PC-9 (cell line): ENCODE data around the gene CAPN11. TPM values are rescaled to one million over a fixed set of nuclear protein-coding genes. Genes with fewer than 3 reads are reported as not detected.

Experiments used
- BruUV-seq: library from RNA; stranded (reverse); fragments of 400-500 nt; replicated peaks from 2 replicates; lab custom pipeline; 2021; lab: Mats Ljungman, UMichigan
- CTCF ChIA-PET: fragments of 300-600 bp; sonication (Branson Sonifier 250); formaldehyde crosslinking; loops from one replicate; lab custom pipeline; 2022; ENCODE audit warnings: antibody characterized with exemption; lab: Charles Lee
- POLR2A ChIA-PET: fragments of 300-600 bp; sonication (Branson Sonifier 250); formaldehyde crosslinking; loops from one replicate; lab custom pipeline; 2022; ENCODE audit warnings: antibody characterized with exemption; ENCODE audit not compliant: unreplicated experiment; lab: Charles Lee
- DNase-seq, 2 experiments: peaks; one replicate each; pipeline versions ENCODE4 v3.0.0 to v3.0.0-alpha.2; 2015 to 2022; ENCODE audit warnings: mixed read lengths in 1 of 2
- H2AFZ ChIP-seq: fragments of 200-600 bp; sonication (generic); 2 replicates; pipeline ENCODE4 v1.8.1; 2017; ENCODE audit warnings: antibody characterized with exemption
- H3F3A ChIP-seq: fragments of 200-600 bp; sonication (generic); 2 replicates; pipeline ENCODE4 v1.8.1; 2017; ENCODE audit warnings: antibody characterized with exemption, mild to moderate bottlenecking, low read depth; ENCODE audit not compliant: insufficient read depth
- H3K27ac ChIP-seq: fragments of 200-600 bp; sonication (generic); 2 replicates; pipeline ENCODE4 v1.6.1; 2016; ENCODE audit warnings: mixed run types
- H3K27me3 ChIP-seq: fragments of 200-600 bp; sonication (generic); 2 replicates; pipeline ENCODE4 v1.6.1; 2016; ENCODE audit warnings: low read depth, mixed run types; ENCODE audit not compliant: insufficient read depth
- H3K36me3 ChIP-seq: fragments of 200-600 bp; sonication (generic); 2 replicates; pipeline ENCODE4 v1.6.1; 2016; ENCODE audit warnings: low read depth, mixed run types
- H3K4me1 ChIP-seq: fragments of 200-600 bp; sonication (generic); replicated peaks from 2 replicates; pipeline ENCODE4 v1.6.1; 2016; ENCODE audit warnings: mixed run types; ENCODE audit not compliant: insufficient read depth
- H3K4me2 ChIP-seq: fragments of 200-600 bp; sonication (generic); 2 replicates; pipeline ENCODE4 v1.6.1; 2017; ENCODE audit warnings: mixed run types
- H3K4me3 ChIP-seq: fragments of 200-600 bp; sonication (generic); 2 replicates; pipeline ENCODE4 v1.6.1; 2016; ENCODE audit warnings: mixed run types
- H3K79me2 ChIP-seq: fragments of 200-600 bp; sonication (generic); 2 replicates; pipeline ENCODE4 v1.6.1; 2017; ENCODE audit warnings: low read depth, mixed run types
- H3K9me2 ChIP-seq: fragments of 200-600 bp; sonication (generic); 2 replicates; pipeline ENCODE4 v1.8.1; 2017; ENCODE audit warnings: mild to moderate bottlenecking; ENCODE audit not compliant: insufficient read depth
- H3K9me3 ChIP-seq: fragments of 200-600 bp; sonication (generic); 2 replicates; pipeline ENCODE4 v1.8.1; 2016; ENCODE audit warnings: low read depth; ENCODE audit not compliant: insufficient read depth
- H4K20me1 ChIP-seq: fragments of 200-600 bp; sonication (generic); 2 replicates; pipeline ENCODE4 v1.8.1; 2017; ENCODE audit not compliant: insufficient read depth
- EZH2 ChIP-seq: fragments of 200-600 bp; sonication (generic); IDR thresholded peaks from 2 replicates; pipeline ENCODE4 v1.8.0; 2017; ENCODE audit warnings: antibody characterized with exemption, low read depth
- intact Hi-C: fragments of 100-400 bp; cut with micrococcal nuclease; formaldehyde crosslinking; loops from one replicate; pipeline ENCODE4 v1.10.0; 2022; ENCODE audit not compliant: unreplicated experiment
- total RNA-seq: library from RNA; stranded (reverse); gene quantifications from 2 replicates; pipeline ENCODE4 v1.2.3, GENCODE V29; 2021
- TF ChIP-seq, protein P1 (sequence below): fragments of 200-600 bp; sonication (generic); conservative IDR thresholded peaks from 2 replicates; pipeline ENCODE4 v1.6.1; 2017; ENCODE audit warnings: mixed run types, antibody characterized with exemption, mild to moderate bottlenecking, moderate library complexity

Gene CAPN11
- total RNA-seq, 1 experiment from 2014 or later, result not detected

DNA sequence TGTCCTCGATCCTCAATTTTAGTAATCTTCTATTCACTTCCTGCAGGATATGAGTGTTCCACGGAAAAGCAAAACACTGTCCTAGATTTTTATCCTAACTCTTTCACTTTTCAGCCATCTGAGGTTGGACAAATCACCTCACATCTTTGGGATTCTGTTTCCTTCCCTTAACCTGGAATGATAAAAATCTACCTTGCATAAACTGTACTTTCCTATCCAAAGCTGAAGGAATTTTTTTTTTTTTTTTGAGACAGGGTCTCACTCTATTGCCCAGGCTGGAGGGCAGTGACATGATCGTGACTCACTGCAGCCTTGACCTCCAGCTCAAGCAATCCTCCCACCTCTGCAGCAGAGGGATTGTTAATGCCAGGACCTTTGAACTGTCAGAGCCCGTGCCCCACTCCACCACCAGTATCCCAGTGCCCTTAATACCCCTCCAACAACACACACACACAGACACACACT lies 20.5 kb downstream of the CAPN11 start:
- H3K4me2 ChIP-seq, result no peak overlapping the region
- intact Hi-C loops, result no loop called here
- CTCF ChIA-PET, result no interaction called here

GRCh38 chr6:44179648-44180047 lies 21.0 kb downstream of the CAPN11 start:
- CTCF ChIA-PET, result no interaction called here
- H3K4me2 ChIP-seq, result no peak overlapping the region

More for the DNA sequence above, 20.5 kb downstream of the CAPN11 start:
- no peak overlapping the region for H3K4me3 ChIP-seq
- no peak overlapping the region for H3K27ac ChIP-seq
- POLR2A ChIA-PET, result interaction anchor here (0.6 kb wide), 1 partner anchor 52 kb away, joined by 3 read pairs; the partner anchor contains the start of genes MRPL14 and TMEM63B
- H3K27me3 ChIP-seq, result no peaks in the 10 kb centered on the region
- H2AFZ ChIP-seq, result no peak overlapping the region
- no peaks in the 10 kb centered on the region for H3K4me1 ChIP-seq
- H3K9me2 ChIP-seq, result no peaks in the 10 kb centered on the region
- H3K9me3 ChIP-seq, result no peaks in the 10 kb centered on the region
- no peaks in the 10 kb centered on the region for H4K20me1 ChIP-seq
- TF ChIP-seq, protein P1, sequence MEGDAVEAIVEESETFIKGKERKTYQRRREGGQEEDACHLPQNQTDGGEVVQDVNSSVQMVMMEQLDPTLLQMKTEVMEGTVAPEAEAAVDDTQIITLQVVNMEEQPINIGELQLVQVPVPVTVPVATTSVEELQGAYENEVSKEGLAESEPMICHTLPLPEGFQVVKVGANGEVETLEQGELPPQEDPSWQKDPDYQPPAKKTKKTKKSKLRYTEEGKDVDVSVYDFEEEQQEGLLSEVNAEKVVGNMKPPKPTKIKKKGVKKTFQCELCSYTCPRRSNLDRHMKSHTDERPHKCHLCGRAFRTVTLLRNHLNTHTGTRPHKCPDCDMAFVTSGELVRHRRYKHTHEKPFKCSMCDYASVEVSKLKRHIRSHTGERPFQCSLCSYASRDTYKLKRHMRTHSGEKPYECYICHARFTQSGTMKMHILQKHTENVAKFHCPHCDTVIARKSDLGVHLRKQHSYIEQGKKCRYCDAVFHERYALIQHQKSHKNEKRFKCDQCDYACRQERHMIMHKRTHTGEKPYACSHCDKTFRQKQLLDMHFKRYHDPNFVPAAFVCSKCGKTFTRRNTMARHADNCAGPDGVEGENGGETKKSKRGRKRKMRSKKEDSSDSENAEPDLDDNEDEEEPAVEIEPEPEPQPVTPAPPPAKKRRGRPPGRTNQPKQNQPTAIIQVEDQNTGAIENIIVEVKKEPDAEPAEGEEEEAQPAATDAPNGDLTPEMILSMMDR, result no peak
- no peak for TF ChIP-seq EZH2
- no TSS peak for BruUV-seq
- no peaks in the 10 kb centered on the region for H3K79me2 ChIP-seq
- peaks cover 15% of the 10 kb centered on the region; the same call in 1 of the 2 replicates for H3F3A ChIP-seq
- DNase-seq, result no peak
- no peaks in the 10 kb centered on the region for H3K36me3 ChIP-seq

GRCh38 chr6:44180406-44180805 lies 21.8 kb downstream of the CAPN11 start:
- TF ChIP-seq EZH2, result no peak
- TF ChIP-seq, protein P1, result no peak
- Histone ChIP-seq H3K27me3 (no peaks in the 10 kb centered on the region), H4K20me1 (no peaks in the 10 kb centered on the region), H3K9me3 (no peaks in the 10 kb centered on the region), H3K4me2 (no peak overlapping the region), H2AFZ (no peak overlapping the region), H3K36me3 (no peaks in the 10 kb centered on the region), H3K4me1 (no peaks in the 10 kb centered on the region), H3K79me2 (no peaks in the 10 kb centered on the region), H3K4me3 (no peak overlapping the region), H3F3A (peaks cover 15% of the 10 kb centered on the region; the same call in 1 of the 2 replicates), H3K27ac (no peak overlapping the region), H3K9me2 (no peaks in the 10 kb centered on the region)
- DNase-seq, result no peak
- intact Hi-C loops, result no loop called here
- ChIA-PET CTCF (no interaction called here), POLR2A (no interaction called here)
- BruUV-seq, result no TSS peak

More at GRCh38 chr6:44179648-44180047, 21.0 kb downstream of the CAPN11 start:
- H3F3A ChIP-seq, result peaks cover 15% of the 10 kb centered on the region; the same call in 1 of the 2 replicates
- H3K4me1 ChIP-seq, result no peaks in the 10 kb centered on the region
- no TSS peak for BruUV-seq
- H3K79me2 ChIP-seq, result no peaks in the 10 kb centered on the region
- H3K27ac ChIP-seq, result no peak overlapping the region
- POLR2A ChIA-PET, result interaction anchor here (0.6 kb wide), 1 partner anchor 52 kb away, joined by 3 read pairs; the partner anchor contains the start of genes MRPL14 and TMEM63B
- H3K9me3 ChIP-seq, result no peaks in the 10 kb centered on the region
- no peaks in the 10 kb centered on the region for H4K20me1 ChIP-seq
- intact Hi-C loops, result no loop called here
- DNase-seq, result no peak
- no peak overlapping the region for H3K4me3 ChIP-seq
- H3K27me3 ChIP-seq, result no peaks in the 10 kb centered on the region
- no peak overlapping the region for H2AFZ ChIP-seq
- TF ChIP-seq EZH2, result no peak
- TF ChIP-seq, protein P1, result no peak
- H3K9me2 ChIP-seq, result no peaks in the 10 kb centered on the region
- H3K36me3 ChIP-seq, result no peaks in the 10 kb centered on the region
